ENCODE measurements around the gene NEO1. TPM values are rescaled to one million over a fixed set of nuclear protein-coding genes. Genes with fewer than 3 reads are reported as not detected.

The NEO1 gene
- total and polyA plus RNA-seq, 2 of the 13 experiments (the other 11 are each of a cell fraction or from before 2014, with no cell fraction given): 8.4 to 11.0 TPM

GRCh38 chr15:73143763-73144155 lies 91.5 kb downstream of the NEO1 start:
- CTCF ChIA-PET (ENCODE audit: low intra/inter-chr PET ratio, low total read pairs): no interaction called here
- TF ChIP-seq DBP (CRISPR knock-in tag; IDR thresholded peaks at IDR 0.05; ENCODE audit: not compliant biosample characterization) (no peak), ATF3 (CRISPR knock-in tag; IDR thresholded peaks at IDR 0.05) (no peak), E2F1 (CRISPR knock-in tag; IDR thresholded peaks at IDR 0.05) (no peak), TEF (CRISPR knock-in tag; IDR thresholded peaks at IDR 0.05) (no peak), POGK (CRISPR knock-in tag; conservative IDR thresholded peaks at IDR 0.05) (no peak), MXD4 (CRISPR knock-in tag; IDR thresholded peaks at IDR 0.05) (no peak), SKIL (CRISPR knock-in tag; IDR thresholded peaks at IDR 0.05; ENCODE audit: borderline replicate concordance) (no peak), ZNF615 (CRISPR knock-in tag; IDR thresholded peaks at IDR 0.05; ENCODE audit: borderline replicate concordance) (no peak), MED1 (CRISPR knock-in tag; IDR thresholded peaks at IDR 0.05) (no peak), ZNF234 (CRISPR knock-in tag; conservative IDR thresholded peaks at IDR 0.05) (no peak), ISX (CRISPR knock-in tag; conservative IDR thresholded peaks at IDR 0.05) (no peak), GPN1 (CRISPR knock-in tag; IDR thresholded peaks at IDR 0.05; ENCODE audit: borderline replicate concordance) (no peak), GATA4 (IDR thresholded peaks at IDR 0.05; ENCODE audit: borderline replicate concordance, low read depth) (no peak), ASH2L (IDR thresholded peaks at IDR 0.05; ENCODE audit: insufficient read length, low read depth, low read length) (no peak), HNF4A (CRISPR knock-in tag; IDR thresholded peaks at IDR 0.05) (no peak), ZBTB2 (CRISPR knock-in tag; IDR thresholded peaks at IDR 0.05; ENCODE audit: low read depth) (no peak), HOXA3 (CRISPR knock-in tag; IDR thresholded peaks at IDR 0.05) (no peak)

More at GRCh38 chr15:73143763-73144155, 91.5 kb downstream of the NEO1 start:
- in situ Hi-C loops (cut with HindIII; ENCODE audit: extremely low pct_ligation_motif_present, low pct_unique_long_range_greater_than_20kb): no loop called here
- Histone ChIP-seq H3K79me2 (ENCODE audit: insufficient read depth, low read length) (no peaks in the 10 kb centered on the region), H3K4me3 (replicated peaks in 1 of 3; ENCODE audit: insufficient read depth in 1 of 3, low read depth in 2 of 3, low read length in 3 of 3) (no peak overlapping the region), H3K4me2 (ENCODE audit: low read depth, low read length) (no peak overlapping the region), H3K9me3 (ENCODE audit: low read length) (no peaks in the 10 kb centered on the region), H3K4me1 (ENCODE audit: insufficient read depth, low read length) (no peaks in the 10 kb centered on the region), H2AFZ (ENCODE audit: low read length) (no peak overlapping the region), H3K36me3 (replicated peaks in 1 of 2; ENCODE audit: control insufficient read depth in 1 of 2, insufficient read depth in 2 of 2, low read length in 2 of 2) (no peaks in the 10 kb centered on the region), H3K27me3 (ENCODE audit: control insufficient read depth in 1 of 2, insufficient read depth in 2 of 2, low read length in 2 of 2) (no peaks in the 10 kb centered on the region), H3K27ac (ENCODE audit: extremely low read length, insufficient read depth, low read length) (no peak overlapping the region), H3K9ac (ENCODE audit: insufficient read depth, low read depth, low read length) (no peak overlapping the region), H4K20me1 (ENCODE audit: insufficient read depth, low read length) (no peaks in the 10 kb centered on the region)
- BruUV-seq (replicated peaks): no TSS peak
- POLR2A ChIA-PET: no interaction called here
- no peak for DNase-seq (ENCODE audit: low spot score)
- WGBS (ENCODE audit: low lambda C conversion rate): 80% methylated on average over 1 of the region's 1 CpG
- no peak for FAIRE-seq
- no peak for ATAC-seq
- intact Hi-C loops (cut with micrococcal nuclease; ENCODE audit: unreplicated experiment): no loop called here
